Duodenal mucosa (tissue), 2 donors: Measurements from ENCODE around the gene PRB2.
"Not testable (repeated sequence)": the region's sequence is repeated elsewhere in the genome, so short reads cannot be mapped to it uniquely, and the experiment has no call there.

ENCODE experiments used
- H3K27ac ChIP-seq: one replicate; pipeline ENCODE4 v1.7.0; 2013; ENCODE audit warnings: low read depth, low read length
- H3K27me3 ChIP-seq, 2 donors: one replicate each; pipeline ENCODE4 v1.7.0; 2013; ENCODE audit warnings: low read length in 2 of 2, control low read depth in 1 of 2; ENCODE audit not compliant: insufficient read depth in 2 of 2, control insufficient read depth in 1 of 2
- H3K36me3 ChIP-seq, 2 donors: one replicate each; pipeline ENCODE4 v1.7.0; 2013; ENCODE audit warnings: low read length in 2 of 2, control low read depth in 1 of 2; ENCODE audit not compliant: insufficient read depth in 2 of 2, control insufficient read depth in 1 of 2
- H3K4me1 ChIP-seq, 2 donors: one replicate each; pipeline ENCODE4 v1.7.0; 2013; ENCODE audit warnings: low read length in 2 of 2, control low read depth in 1 of 2; ENCODE audit not compliant: insufficient read depth in 2 of 2, control insufficient read depth in 1 of 2
- H3K4me3 ChIP-seq, 2 donors: one replicate each; pipeline ENCODE4 v1.7.0; 2013; ENCODE audit warnings: low read length in 2 of 2, low read depth in 1 of 2
- H3K9ac ChIP-seq, 2 donors: one replicate each; pipeline ENCODE4 v1.7.0; 2013; ENCODE audit warnings: low read length in 2 of 2, low read depth in 1 of 2
- H3K9me3 ChIP-seq, 2 donors: one replicate each; pipeline ENCODE4 v1.7.0; 2013; ENCODE audit warnings: low read length in 2 of 2, control low read depth in 1 of 2; ENCODE audit not compliant: control insufficient read depth in 1 of 2

Gene PRB2

GRCh38 chr12:11360205-11360883 lies 35.0 kb downstream of the PRB2 start:
- not testable (repeated sequence) for H3K27ac ChIP-seq, H3K36me3 ChIP-seq, H3K27me3 ChIP-seq, H3K4me1 ChIP-seq, H3K4me3 ChIP-seq, H3K9me3 ChIP-seq, H3K9ac ChIP-seq

GRCh38 chr12:11351736-11352135 lies 43.6 kb downstream of the PRB2 start:
- H3K4me1 ChIP-seq, H3K4me3 ChIP-seq, H3K27me3 ChIP-seq, H3K36me3 ChIP-seq, H3K27ac ChIP-seq, H3K9me3 ChIP-seq, H3K9ac ChIP-seq: not testable (repeated sequence)

- no peaks in the 10 kb centered on the region for H3K4me1 ChIP-seq
- H3K36me3 ChIP-seq = no peaks in the 10 kb centered on the region
- H3K27ac ChIP-seq = no peak overlapping the region
- no peak overlapping the region for H3K4me3 ChIP-seq
- no peaks in the 10 kb centered on the region for H3K9me3 ChIP-seq
- H3K9ac ChIP-seq = no peak overlapping the region
- H3K27me3 ChIP-seq = no peaks in the 10 kb centered on the region
These were observed 46.9 kb downstream of the PRB2 start for GRCh38 chr12:11348439-11348838.

GRCh38 chr12:11347810-11348209 lies 47.6 kb downstream of the PRB2 start:
- Histone ChIP-seq H3K9me3 (no peaks in the 10 kb centered on the region), H3K4me3 (no peak overlapping the region), H3K27ac (no peak overlapping the region), H3K4me1 (no peaks in the 10 kb centered on the region), H3K9ac (no peak overlapping the region), H3K27me3 (no peaks in the 10 kb centered on the region), H3K36me3 (no peaks in the 10 kb centered on the region)

- Histone ChIP-seq H3K9ac (no peak overlapping the region), H3K4me1 (no peaks in the 10 kb centered on the region), H3K36me3 (no peaks in the 10 kb centered on the region), H3K27me3 (no peaks in the 10 kb centered on the region), H3K4me3 (no peak overlapping the region), H3K27ac (no peak overlapping the region), H3K9me3 (no peaks in the 10 kb centered on the region)
These were observed 50.9 kb downstream of the PRB2 start for GRCh38 chr12:11344500-11344899.
